Ishikawa (cell line): Measurements from ENCODE around the gene TTC4.

ENCODE experiments used
- EGR1 ChIP-seq: IDR thresholded peaks from 2 replicates; pipeline ENCODE4 v1.6.1; 2012
- EP300 ChIP-seq: IDR thresholded peaks from 2 replicates; pipeline ENCODE4 v1.6.1; 2012; ENCODE audit warnings: borderline replicate concordance
- MAX ChIP-seq: IDR thresholded peaks from 2 replicates; pipeline ENCODE4 v1.6.1; 2012
- NFIC ChIP-seq: IDR thresholded peaks from 2 replicates; pipeline ENCODE4 v1.6.1; 2012
- RAD21 ChIP-seq: IDR thresholded peaks from 2 replicates; pipeline ENCODE4 v1.6.1; 2012; ENCODE audit warnings: low read depth
- REST ChIP-seq: IDR thresholded peaks from 2 replicates; pipeline ENCODE4 v1.6.1; 2012; ENCODE audit warnings: low read depth, mild to moderate bottlenecking
- TAF1 ChIP-seq: IDR thresholded peaks from 2 replicates; pipeline ENCODE4 v1.6.1; 2012; ENCODE audit warnings: low read depth, mild to moderate bottlenecking
- TCF12 ChIP-seq: IDR thresholded peaks from 2 replicates; pipeline ENCODE4 v1.6.1; 2012; ENCODE audit warnings: low read depth
- TEAD4 ChIP-seq: IDR thresholded peaks from 2 replicates; pipeline ENCODE4 v1.6.1; 2012
- YY1 ChIP-seq: IDR thresholded peaks from 2 replicates; pipeline ENCODE4 v1.6.1; 2012; ENCODE audit warnings: low read depth

- TF ChIP-seq TCF12 = no peak
- TF ChIP-seq YY1 = no peak
- TF ChIP-seq RAD21 = no peak
- TF ChIP-seq TAF1 = no peak
- TF ChIP-seq REST = no peak
- TF ChIP-seq EP300 = no peak
- TF ChIP-seq MAX = no peak
- TF ChIP-seq TEAD4 = no peak
- TF ChIP-seq NFIC = no peak
- no peak for TF ChIP-seq EGR1
Measured at GRCh38 chr1:54751426-54751825, 35.8 kb downstream of the TTC4 start.
